GM21528 (cell line): ENCODE measurements around the gene DDX20.
A peak's percentile ranks its signal among the peaks of the same experiment; 100 is the strongest.
"Not testable (repeated sequence)": the region's sequence is repeated elsewhere in the genome, so short reads cannot be mapped to it uniquely, and the experiment has no call there.

Source experiments
- ATAC-seq: cut with Tn5 transposase; IDR thresholded peaks from one replicate; pipeline ENCODE4 v1.9.1; 2021; ENCODE audit warnings: mild to moderate bottlenecking, moderate library complexity; ENCODE audit not compliant: unreplicated experiment, low FRiP score

The DDX20 gene

DNA sequence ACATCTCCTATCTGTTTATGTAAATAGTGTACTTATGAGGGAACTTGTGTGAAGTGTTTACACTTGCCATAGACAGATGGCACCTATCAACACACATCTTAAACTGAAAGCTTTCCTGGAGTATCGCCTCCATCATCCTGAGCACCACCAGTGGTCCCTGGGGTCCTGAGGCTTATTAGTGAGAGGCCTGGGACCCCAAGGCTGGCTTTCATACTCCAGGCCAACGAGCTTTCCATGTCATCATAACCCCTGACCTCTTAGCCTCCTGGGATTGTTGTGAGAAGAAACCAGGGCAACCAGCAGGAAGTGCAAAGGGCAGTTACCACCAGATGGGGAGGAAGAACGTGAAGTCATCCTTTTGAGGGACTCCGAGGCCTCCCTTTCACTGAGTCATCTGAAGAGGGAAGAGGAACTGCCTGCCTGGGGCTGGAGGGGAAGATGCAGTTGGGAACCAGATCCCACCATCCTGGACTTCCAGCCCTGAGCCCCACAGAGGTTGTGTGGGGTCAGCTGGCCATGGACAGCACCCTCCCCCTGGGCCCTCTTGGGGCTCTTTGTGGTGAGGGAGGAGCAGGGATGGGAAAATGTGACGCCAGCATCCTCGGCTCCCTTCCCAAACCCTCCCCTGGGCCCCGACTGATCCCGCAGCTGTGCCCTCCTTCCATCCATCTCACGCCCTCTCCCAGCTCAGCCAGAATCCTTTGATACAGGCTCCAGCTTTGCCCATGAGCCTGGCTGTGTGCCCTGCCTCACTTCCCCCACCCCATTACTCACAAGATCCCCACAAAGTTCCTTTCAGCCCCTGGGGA lies 22.3 kb upstream of the DDX20 start:
- ATAC-seq = no peak

DNA sequence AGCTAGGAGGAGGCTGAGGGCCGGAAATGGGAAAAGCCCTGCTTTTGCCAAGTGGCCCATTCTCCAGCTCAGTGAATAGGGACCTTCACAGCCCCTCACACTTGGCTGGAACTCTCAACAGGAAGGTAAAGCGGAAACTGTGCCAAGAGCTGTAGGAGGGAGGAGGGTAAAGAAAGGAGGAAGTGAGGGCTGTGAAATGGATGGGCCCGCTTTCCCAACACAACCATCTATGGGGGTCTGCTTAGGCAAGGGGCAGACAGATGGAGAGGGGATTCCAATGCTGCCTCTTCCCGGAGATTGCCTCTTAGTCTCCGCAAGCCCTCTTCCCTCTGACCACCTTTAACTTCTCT lies 21.7 kb upstream of the DDX20 start:
- ATAC-seq = no peak

DNA sequence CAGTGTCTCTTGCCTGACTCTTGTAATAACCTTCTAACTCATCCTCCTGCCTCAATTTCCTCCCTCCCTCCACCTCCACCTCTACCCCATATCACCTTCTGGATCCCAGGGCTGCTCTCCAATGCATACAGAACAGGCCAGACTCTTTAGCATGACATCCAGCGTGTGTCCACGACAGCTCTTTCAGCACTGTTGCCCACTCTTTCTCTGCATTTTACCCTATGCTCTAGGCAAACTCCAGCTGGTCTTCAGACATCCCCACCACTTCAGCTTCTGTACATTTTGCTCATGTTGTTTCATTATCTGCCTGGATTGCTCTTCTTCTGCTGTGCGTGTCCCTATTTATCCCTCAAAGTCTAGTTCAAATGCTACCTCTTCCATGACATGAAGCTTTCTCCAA lies 21.3 kb upstream of the DDX20 start:
- no peak for ATAC-seq

DNA sequence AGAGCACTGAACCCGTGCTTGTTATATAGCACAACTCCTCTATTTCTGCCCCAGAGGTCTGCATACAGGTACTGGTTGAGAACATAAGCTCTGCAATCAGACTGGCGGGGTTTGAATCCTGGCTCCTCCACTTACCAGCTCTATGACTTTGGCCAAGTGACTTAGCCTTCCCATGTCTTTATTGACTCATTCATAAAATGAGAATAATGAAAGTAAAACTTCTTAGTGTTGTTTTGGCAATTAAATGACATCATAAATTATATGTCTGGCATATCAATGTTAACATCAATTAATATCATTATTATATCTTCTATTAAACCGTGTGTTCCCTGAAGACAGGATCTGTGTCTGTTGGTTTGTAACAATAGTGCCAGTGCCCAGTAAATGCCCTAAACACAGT lies 20.8 kb upstream of the DDX20 start:
- no peak for ATAC-seq

DNA sequence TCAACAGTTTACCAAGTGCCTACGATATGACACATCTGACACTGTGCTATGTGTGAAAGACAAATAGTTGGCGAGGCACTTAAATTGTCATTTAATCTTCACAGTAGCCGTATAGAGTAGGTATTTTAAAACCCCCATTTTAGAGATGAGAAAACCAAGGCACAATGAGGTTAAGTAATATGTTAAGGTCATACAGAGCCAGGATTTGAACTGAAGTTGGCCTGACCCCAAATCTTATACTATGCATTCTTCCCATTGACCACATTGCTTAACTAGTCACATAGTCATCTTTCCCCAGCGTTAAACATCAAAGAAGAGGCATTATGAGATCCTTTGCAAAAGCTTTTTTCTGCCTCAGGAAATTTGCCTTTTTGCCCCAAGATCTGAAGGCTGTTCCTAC lies 20.4 kb upstream of the DDX20 start:
- no peak for ATAC-seq

DNA sequence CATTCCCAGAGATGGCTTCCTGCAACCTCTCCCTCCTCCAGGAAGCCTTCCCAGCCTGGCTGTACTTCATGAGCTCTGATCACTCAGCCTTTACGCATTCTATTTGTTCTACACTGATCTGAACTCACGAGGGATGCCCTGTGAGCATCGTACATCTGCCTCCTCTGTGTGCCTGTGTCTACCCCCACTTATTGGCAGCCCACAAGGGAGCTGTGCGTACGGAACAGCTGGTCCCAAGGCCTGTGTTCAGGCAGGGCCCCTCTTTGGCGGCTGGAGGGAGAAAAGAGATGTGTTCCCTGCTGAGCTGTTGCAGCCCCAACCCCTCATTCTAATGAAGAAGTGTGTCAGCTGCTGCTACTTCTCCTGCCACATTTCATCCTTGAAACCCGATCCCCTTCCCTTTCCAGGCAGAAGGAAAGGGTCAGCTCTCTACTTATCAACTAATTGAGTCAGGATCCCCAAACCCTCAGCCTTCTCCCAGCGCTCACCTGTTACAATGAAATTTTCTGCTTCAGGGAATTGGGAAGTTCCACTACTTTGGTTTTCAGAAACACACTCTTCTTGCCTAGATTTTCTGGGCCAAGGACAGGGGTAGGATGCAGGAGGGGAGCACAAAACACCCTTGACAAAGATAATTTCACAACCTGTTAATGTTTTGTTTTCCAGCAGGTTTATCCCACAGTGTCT lies 19.7 kb upstream of the DDX20 start:
- no peak for ATAC-seq

DNA sequence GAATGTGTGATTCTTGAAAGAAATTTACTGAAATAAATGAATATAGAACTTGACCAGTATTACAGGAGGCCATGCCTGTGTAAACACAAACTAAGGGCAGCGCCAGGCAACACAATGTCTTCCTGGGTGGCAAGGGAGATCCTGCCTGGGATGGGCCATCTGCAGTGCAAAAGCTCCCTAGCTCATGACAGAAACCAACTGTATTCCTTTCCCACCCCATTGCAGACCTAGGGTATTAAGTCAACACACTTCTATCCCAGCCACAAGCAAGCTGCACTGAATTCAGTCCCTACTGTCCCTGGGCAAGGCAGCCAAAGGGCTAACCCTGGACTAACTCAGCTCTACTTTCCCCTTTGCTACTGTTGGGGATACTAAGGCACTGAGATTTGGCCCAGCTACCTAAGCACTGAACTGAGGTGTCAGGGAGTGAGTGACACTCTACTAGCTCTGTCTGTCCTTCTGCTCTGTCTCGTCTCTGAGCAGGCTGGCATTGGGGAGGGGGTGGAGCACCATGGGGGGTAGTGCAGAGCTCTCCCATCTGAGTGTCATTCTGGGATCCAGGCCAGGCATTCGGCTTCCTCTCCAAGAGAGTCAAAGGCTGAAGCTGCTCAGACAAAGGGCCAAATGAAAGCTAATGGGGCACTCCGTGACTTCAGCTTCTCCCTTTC lies 19.0 kb upstream of the DDX20 start:
- ATAC-seq = no peak

DNA sequence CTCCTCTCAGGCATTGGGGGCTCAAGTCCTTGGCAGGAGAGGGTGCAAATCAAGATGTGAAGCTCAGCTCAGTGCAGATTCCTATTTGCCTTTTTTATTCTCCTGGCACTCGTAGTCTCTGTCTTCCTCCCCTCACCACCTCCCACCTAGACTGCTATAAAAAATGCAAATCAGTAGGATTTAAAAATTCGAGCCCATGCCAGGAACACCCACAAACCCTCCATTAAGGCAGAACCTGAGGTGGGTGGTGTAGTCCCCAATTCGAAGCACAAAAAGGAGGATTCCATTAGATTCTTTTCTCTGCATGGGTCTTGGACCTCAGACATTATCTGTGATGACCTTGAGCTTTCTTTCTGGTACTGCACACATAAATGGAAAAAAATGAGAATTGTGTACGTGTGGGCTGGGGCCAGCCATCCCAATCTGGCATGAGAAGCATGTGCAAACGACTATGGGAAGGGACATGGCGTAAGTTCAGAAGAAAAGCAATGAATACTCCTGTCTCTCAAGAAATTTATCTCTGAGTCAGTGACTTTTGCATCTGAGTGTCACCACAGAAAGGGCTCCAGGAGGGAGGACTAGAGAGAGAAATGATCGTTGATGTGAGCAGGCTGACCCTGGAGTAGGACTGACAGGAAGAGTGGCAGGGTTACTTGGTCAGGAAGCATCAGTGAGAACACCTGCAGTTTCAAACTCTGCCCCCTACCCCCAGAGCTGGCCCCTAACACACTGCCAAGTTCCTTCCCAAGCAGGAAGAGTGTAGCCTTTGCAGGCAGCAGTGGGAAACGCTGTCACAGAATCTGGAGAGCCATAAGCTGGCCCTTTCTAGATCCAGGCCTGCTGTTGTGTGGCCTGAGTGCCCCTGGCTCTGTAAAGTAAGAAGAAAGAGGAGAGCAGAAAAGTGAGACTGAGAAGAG lies 18.2 kb upstream of the DDX20 start:
- ATAC-seq = no peak

DNA sequence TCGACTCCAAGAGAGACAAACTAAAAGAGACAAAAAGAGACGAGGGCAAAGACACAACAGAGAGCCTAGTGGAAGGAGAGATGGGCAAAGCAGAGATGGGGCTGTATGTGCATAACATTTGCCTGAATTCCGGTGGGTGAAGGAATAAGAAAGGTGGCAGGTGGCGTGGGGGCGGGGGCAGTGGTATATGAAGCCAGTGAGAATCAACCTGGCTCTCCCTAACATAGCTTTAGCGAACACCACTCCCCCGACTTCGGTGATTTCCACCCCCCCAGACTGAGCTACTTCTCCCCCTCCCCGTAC lies 17.6 kb upstream of the DDX20 start:
- ATAC-seq = no peak

DNA sequence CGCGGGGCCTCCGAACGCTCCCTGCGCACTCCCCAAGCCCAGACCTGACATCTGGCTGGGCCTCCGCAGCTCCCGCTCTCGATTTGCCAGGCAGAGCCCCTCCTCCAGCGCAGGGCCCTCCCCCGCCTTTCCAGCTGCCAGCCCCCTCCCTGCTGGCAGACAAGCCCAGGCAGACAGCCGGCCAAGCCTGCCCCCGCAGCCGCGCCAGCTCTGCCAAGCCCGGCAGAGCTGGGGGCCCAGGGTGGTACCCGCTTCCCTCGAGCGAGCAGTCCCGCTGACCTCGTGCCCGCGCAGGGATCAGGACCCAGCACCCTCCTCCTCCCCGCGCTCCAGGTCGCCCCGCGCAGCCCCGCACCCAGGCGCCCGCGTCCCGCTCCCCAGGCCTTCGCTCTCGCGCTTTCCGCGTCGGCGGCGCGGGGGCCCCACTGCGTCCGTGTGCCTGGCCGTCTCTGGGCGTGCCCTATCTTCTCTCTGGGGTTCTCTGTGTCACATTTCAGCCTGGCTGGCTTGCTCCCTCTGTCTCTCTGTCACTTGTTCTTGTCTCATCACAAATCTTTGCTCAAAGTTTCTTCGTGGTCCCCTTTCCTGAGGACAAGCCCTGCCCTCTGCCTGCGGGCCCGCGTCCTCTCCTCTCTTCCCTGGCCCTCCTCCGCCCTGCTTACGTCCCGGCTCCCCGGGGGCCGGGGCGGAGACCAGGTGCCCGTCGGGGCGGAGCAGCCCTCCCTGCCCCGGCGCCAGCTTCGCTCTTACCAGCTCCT lies 17.1 kb upstream of the DDX20 start:
- peak; percentile 59 for ATAC-seq

DNA sequence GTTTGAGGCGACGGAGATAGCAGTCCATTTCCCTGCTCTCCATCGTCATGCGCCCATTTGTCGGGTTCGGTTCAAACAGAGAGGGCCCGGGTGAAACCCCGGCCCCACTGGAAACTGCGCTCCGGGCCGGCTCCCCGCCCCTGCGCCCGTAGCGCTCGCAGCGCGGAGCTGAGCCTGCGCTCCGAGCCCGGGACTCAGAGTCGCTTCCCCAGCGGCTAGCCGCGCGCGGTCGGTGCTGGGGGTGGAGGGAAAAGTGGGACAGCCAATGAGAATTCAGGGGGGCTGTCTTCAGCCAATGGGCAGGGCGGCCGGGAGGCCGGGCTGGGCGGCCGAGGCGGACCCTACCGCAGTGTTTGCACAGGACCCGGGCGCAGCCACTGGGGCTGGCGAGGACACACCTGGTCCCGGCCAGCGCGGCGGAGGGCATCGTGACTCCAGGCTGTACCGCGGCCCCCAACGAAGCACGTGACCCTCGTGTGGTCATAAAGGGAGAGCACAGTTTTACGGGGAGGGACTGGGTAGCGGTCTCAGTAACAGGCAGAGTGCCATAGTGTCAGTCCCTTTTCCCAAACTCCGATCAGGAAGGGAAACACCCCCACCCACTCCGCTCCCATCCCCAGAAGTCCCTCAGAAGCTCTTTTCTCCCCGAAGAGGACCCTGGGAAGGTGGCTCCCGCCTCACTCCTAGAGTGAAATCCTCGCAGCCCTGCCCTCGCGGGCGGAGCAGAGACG lies 16.3 kb upstream of the DDX20 start, which contains the start of gene INKA2:
INKA2 (minus strand) TSS at position 202 of the 731 bp plus-strand sequence; CDS start at position 49, 153 bp downstream.
- peak; percentile 83 for ATAC-seq

DNA sequence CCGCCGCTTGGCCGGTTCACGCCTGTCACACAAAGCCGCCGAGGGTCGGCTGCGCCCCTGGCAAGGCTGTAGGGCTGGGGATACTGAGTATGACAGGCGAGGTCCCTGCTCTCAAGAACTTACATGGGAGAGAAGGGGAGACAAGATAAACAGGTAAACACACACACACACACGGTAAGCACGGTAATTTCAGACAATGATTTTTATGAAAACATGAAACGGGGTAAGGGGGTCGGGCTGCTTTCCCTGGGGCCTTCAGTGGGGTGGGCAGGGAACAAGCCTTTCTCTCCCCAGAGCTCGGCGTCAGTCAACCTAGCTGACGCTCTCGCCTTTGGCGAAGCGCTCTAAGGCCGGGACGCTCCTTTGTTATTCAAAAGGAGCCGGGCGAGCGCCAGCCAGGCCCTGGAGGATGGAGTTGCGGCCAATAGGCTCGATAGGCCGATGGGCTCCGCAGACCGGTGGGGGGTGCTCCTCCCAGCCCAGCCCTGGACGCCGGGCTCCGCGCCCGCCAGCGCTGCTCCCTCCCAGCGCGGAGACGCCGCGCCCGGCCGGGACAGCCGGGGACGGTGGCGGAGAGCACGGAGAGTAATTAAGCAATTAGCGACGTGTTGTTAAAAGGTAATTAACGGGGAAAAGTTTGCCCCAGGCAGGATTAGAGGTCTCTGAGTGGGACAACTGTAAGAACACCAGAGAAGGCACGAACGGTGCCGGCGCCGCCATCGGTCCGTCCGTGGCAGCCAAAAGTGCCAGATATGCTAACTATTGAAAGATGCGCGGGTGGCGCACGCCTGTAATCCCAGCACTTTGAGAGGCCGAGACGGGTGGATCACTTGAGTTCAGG lies 15.6 kb upstream of the DDX20 start:
- ATAC-seq = no peak

DNA sequence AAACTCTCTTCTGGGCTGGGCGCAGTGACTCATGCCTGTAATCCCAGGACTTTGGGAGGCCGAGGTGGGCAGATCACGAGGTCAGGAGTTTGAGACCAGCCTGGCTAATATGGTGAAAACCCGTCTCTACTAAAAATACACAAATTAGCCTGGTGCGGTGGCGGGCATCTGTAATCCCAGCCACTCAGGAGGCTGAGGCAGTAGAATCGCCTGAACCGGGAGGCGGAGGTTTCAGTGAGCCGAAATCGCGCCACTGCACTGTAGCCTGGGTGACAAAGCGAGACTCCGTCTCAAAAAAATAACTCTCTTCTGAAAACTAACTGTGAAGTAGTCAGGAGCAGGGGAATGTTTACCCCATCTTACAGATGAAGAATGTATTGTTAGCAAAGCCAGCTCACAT lies 13.4 kb upstream of the DDX20 start:
- not testable (repeated sequence) for ATAC-seq

DNA sequence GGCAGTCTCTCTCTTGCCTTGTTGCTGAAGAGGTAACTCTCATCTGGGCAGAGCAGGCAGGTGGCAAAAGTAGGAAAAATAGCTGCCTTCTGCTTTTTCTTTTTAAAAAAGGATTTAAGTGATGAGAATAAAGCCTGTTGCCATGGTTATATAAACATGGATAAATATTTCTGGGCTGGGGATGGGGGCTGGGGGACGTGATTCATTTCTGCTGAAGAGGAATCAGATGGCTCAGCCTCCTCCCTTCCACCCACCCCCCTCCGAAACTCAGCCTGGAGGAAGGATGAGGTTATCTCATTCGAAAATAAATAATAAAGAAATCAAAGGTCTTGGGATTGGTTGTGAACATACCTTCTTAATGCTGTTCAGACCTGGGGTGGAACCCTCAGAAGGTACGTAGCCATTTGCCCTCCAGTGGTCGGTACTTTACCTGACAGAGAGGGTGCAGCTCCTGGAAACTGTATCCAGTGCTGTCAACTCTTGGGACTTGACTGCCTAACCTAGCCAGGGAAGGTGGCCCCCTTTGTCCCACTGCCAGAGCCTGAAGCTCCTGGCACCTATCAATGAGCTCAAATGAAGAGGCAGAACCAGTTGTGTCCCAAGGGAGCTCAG lies 12.7 kb upstream of the DDX20 start:
- no peak for ATAC-seq

DNA sequence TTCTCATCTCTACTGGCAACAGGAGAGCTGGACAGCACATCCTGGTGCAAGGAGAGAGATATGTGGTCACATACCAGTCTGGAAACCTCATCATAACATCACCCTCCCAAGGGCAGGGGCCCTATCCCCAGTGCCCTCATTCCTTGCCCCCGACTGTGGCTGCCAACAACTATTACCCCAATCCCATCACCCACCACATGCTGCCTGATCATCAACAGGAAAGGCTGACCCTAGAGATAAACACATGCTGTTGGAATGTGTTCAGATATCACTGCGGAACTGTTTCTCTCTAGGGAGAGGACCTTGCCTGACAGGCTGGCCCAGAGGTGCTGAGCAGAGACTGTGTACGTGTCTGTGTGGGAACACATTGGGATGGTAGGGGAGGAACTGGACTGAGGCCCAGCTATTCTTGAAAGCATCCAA lies 12.0 kb upstream of the DDX20 start:
- no peak for ATAC-seq

DNA sequence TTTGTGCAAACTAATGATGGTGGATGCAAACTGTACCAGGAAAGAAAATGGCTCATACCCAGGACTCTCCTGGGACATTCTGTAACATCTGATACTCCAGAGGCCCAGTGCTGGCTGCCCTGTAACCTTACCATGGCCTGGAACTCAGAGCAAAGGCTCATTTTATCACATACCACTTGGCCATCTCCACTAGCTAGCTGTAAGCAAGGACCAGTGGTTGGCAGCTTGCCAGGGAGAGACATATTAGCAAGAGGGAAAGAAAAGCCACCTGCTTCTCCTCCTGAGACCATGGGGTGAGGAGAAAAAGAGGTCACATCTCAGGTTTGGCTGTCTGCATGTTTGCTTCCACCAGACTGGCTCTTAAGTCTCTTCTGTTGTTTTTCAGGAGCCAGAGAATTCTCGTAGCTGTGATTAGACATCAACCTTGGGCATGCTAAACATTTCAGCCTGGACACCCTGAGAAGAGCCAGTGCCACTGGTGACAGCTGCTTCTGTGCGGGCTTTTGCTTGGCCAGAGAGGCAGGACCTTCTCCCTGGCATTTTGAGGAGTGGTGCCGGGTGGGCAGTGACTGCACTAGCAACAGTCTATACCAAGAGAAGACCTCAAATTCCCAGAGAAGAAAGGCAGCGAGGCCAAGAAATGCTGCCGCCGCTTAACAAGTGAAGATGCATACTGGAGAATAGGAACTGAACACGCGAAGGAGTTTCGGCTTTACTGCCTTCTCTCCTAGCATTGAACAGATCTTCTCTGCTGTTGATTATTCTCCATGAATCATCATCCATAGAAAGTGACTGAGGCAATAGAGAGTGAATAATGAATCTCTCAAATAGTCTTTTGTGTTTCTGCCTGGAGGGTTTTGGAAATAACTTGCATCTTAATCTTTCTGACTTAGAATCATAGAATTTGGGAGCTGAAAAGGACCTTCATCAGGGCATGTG lies 9.8 kb upstream of the DDX20 start:
- ATAC-seq = no peak

DNA sequence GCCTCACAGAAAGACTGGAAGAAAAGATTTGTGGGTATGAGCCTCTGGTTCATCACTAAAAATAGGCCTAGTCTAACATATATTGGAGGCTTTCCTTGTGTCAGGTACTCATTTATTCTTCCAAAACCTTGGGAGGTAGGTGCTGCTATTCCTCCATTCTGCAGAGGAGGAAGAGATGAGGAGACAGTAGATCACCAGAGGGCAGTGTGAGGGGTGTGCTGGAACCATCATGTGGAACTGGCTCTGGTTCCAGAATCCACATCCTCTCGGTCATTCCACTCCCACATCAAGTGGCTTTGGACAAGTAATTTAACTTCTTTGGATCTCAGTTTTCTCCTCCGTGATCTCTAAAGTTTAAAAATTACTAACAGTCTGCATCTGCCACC lies 9.1 kb upstream of the DDX20 start:
- no peak for ATAC-seq
